Measurements from ENCODE around the gene MLF2. TPM values are rescaled to one million over a fixed set of nuclear protein-coding genes. Genes with fewer than 3 reads are reported as not detected.

MLF2 gene
- total RNA-seq, 1 experiment from 2014 or later: 244 TPM

GRCh38 chr12:6700646-6701051 lies 52.3 kb downstream of the MLF2 start, which contains the start of gene PIANP:
PIANP (minus strand) TSS chr12:6700815; CDS start chr12:6698061, 2,754 bp downstream.
- no peak within 1 kb of the TSS for H2AK5ac ChIP-seq (ENCODE audit: insufficient read length, low read length)
- H3K14ac ChIP-seq (ENCODE audit: insufficient read depth, low read length): peak within 1 kb of the TSS; percentile 44; the same call in 1 of the 2 replicates
- no peak within 1 kb of the TSS for H3K56ac ChIP-seq (ENCODE audit: insufficient read length, low read depth, low read length)
- no peaks in the 10 kb centered on the region for H4K20me1 ChIP-seq (ENCODE audit: control insufficient read depth, insufficient read depth, insufficient read length)
- no peaks in the 10 kb centered on the region for H3K9me3 ChIP-seq (ENCODE audit: control insufficient read depth, low read depth, low read length)
- Mint-ChIP-seq H3K4me3 (peak within 1 kb of the TSS; percentile 75 to 92), H3K27ac (peak within 1 kb of the TSS in 1 of 3 experiments; percentile 15; a peak in 2 of 7 replicates), H3K9me3 (peaks cover 0 to 2% of the 10 kb centered on the region in 2 experiments; a peak in 2 of 5 replicates), H3K27me3 (ENCODE audit: low read depth) (peaks cover 69% of the 10 kb centered on the region), H3K36me3 (ENCODE audit: insufficient read depth in 1 of 3, low read depth in 3 of 3) (peaks cover 0 to 17% (median 5%) of the 10 kb centered on the region in 3 experiments), H3K4me1 (peaks cover 23 to 27% of the 10 kb centered on the region in 2 experiments)
- no peaks in the 10 kb centered on the region for H3K79me2 ChIP-seq (ENCODE audit: insufficient read depth, low read length)
- H2BK120ac ChIP-seq (ENCODE audit: low read depth, low read length, poor library complexity, severe bottlenecking): no peak within 1 kb of the TSS
- H3K27me3 ChIP-seq (ENCODE audit: insufficient read depth, low read length): peaks cover 3% of the 10 kb centered on the region; the same call in 1 of the 2 replicates
- peak within 1 kb of the TSS; percentile 79 for H3K4me2 ChIP-seq (ENCODE audit: insufficient read depth, insufficient read length, low read length)
- no peak within 1 kb of the TSS for H4K5ac ChIP-seq (ENCODE audit: insufficient read length, low read depth, low read length)
- H2BK12ac ChIP-seq (ENCODE audit: insufficient read length, low read depth, low read length): no peak within 1 kb of the TSS
- WGBS (ENCODE audit: extremely low coverage, insufficient read length, low lambda C conversion rate): no CpG with 5 or more reads among the region's 43 CpGs
- H2BK20ac ChIP-seq (ENCODE audit: low read depth, low read length, poor library complexity, severe bottlenecking): no peak within 1 kb of the TSS
- no peak within 1 kb of the TSS for H2AFZ ChIP-seq (ENCODE audit: low read length)
- no peak within 1 kb of the TSS for H2BK5ac ChIP-seq (ENCODE audit: insufficient read length, low read length)
- H4K91ac ChIP-seq (ENCODE audit: insufficient read length, low read depth, low read length): no peak within 1 kb of the TSS
- H3K27ac ChIP-seq (ENCODE audit: insufficient read length, low read depth, low read length): no peak within 1 kb of the TSS
- TF ChIP-seq, protein P1, sequence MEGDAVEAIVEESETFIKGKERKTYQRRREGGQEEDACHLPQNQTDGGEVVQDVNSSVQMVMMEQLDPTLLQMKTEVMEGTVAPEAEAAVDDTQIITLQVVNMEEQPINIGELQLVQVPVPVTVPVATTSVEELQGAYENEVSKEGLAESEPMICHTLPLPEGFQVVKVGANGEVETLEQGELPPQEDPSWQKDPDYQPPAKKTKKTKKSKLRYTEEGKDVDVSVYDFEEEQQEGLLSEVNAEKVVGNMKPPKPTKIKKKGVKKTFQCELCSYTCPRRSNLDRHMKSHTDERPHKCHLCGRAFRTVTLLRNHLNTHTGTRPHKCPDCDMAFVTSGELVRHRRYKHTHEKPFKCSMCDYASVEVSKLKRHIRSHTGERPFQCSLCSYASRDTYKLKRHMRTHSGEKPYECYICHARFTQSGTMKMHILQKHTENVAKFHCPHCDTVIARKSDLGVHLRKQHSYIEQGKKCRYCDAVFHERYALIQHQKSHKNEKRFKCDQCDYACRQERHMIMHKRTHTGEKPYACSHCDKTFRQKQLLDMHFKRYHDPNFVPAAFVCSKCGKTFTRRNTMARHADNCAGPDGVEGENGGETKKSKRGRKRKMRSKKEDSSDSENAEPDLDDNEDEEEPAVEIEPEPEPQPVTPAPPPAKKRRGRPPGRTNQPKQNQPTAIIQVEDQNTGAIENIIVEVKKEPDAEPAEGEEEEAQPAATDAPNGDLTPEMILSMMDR (conservative IDR thresholded peaks at IDR 0.05): no peak
- H3K4me1 ChIP-seq (ENCODE audit: insufficient read depth, low read length): peaks cover 4% of the 10 kb centered on the region
- no peak within 1 kb of the TSS for H2BK15ac ChIP-seq (ENCODE audit: low read depth, low read length)
- no peak within 1 kb of the TSS for H3K23ac ChIP-seq (ENCODE audit: insufficient read length, low read depth, low read length)
- no peak within 1 kb of the TSS for H3K4ac ChIP-seq (ENCODE audit: low read depth, low read length)
- H4K8ac ChIP-seq (replicated peaks; ENCODE audit: insufficient read length, low read depth, low read length): no peak within 1 kb of the TSS
- H3K79me1 ChIP-seq (ENCODE audit: insufficient read depth, low read depth, low read length, poor library complexity, severe bottlenecking): no peaks in the 10 kb centered on the region
- H3K9ac ChIP-seq (ENCODE audit: extremely low read depth, insufficient read length, low read length): no peak within 1 kb of the TSS
- no peak within 1 kb of the TSS for H3T11ph ChIP-seq (ENCODE audit: low read length)
- peaks cover 17% of the 10 kb centered on the region for H3K23me2 ChIP-seq (ENCODE audit: insufficient read length, low read depth, low read length, poor library complexity, severe bottlenecking)
- DNase-seq: peak; percentile 59
- no peak within 1 kb of the TSS for H3K18ac ChIP-seq (ENCODE audit: insufficient read length, low read depth, low read length)

Measured in H9 (cell line).